Erythroblast (primary cell): ENCODE measurements around the gene TCERG1L.

ENCODE experiments used
- GATA1 ChIP-seq: IDR thresholded peaks from 2 replicates; pipeline ENCODE4 v1.6.1; 2011; ENCODE audit warnings: low read depth, mild to moderate bottlenecking, control low read depth, low read length, moderate library complexity
- POLR2A ChIP-seq: IDR thresholded peaks from 2 replicates; pipeline ENCODE4 v1.6.1; 2011; ENCODE audit warnings: mild to moderate bottlenecking, low read length

GRCh38 chr10:131137223-131137622 is 174.3 kb downstream of the TCERG1L start:
- TF ChIP-seq POLR2A (no peak), GATA1 (no peak)
